GM12864 (cell line): Measurements from ENCODE around the gene SVOP.
"Not testable (repeated sequence)": the region's sequence is repeated elsewhere in the genome, so short reads cannot be mapped to it uniquely, and the experiment has no call there.

Experiments
- DNase-seq: peaks from one replicate; pipeline ENCODE4 v3.0.0-alpha.2; 2011; ENCODE audit warnings: low read depth
- H3K4me3 ChIP-seq: 2 replicates; pipeline ENCODE4 v1.5.1; 2011; ENCODE audit warnings: mild to moderate bottlenecking, low read depth, low read length, control low read depth
- TF ChIP-seq, protein P1 (sequence below): IDR thresholded peaks from 2 replicates; pipeline ENCODE4 v1.5.1; 2011; ENCODE audit warnings: low read depth, mild to moderate bottlenecking, moderate library complexity, low read length, control low read depth, inconsistent platforms; ENCODE audit errors: missing control alignments

The SVOP gene

DNA sequence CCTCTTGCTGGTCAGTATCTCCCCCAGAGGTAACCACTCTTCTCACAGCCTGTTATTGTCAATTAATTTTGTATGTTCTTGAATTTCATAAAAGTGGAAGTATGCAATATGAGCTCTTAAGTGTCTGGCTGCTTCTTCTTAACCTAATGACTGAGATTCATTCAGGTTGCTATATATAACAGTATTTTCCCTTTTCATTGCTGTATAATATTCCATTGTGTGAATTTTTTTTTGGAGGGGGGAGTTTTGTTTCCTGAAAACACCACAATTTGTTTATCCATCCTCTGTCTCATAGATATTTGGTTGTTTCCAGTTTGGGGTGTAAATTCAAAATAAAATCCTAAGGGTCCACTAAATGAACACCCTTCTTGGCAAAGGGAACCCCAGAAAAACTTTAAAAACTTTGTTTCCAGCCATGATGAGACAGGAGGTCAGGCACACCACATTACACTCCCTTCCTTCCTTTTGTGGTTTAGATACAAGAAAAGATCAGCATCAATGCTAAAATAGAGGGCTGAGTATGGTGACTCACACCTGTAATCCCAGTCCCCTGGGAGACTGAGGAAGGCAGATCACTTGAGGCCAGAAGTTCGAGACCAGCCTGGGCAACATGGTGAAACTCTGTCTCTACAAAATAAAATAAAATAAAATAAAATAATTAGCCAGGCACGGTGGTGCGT lies 145.0 kb downstream of the SVOP start:
- H3K4me3 ChIP-seq, result no peak overlapping the region
- TF ChIP-seq, protein P1, sequence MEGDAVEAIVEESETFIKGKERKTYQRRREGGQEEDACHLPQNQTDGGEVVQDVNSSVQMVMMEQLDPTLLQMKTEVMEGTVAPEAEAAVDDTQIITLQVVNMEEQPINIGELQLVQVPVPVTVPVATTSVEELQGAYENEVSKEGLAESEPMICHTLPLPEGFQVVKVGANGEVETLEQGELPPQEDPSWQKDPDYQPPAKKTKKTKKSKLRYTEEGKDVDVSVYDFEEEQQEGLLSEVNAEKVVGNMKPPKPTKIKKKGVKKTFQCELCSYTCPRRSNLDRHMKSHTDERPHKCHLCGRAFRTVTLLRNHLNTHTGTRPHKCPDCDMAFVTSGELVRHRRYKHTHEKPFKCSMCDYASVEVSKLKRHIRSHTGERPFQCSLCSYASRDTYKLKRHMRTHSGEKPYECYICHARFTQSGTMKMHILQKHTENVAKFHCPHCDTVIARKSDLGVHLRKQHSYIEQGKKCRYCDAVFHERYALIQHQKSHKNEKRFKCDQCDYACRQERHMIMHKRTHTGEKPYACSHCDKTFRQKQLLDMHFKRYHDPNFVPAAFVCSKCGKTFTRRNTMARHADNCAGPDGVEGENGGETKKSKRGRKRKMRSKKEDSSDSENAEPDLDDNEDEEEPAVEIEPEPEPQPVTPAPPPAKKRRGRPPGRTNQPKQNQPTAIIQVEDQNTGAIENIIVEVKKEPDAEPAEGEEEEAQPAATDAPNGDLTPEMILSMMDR, result no peak
- no peak for DNase-seq

GRCh38 chr12:108875280-108875679 lies 145.6 kb downstream of the SVOP start:
- H3K4me3 ChIP-seq, result no peak overlapping the region
- no peak for DNase-seq
- TF ChIP-seq, protein P1, result no peak

- H3K4me3 ChIP-seq, result no peak overlapping the region
- TF ChIP-seq, protein P1, result no peak
- no peak for DNase-seq
These were observed 152.1 kb downstream of the SVOP start for GRCh38 chr12:108868781-108869180.

DNA sequence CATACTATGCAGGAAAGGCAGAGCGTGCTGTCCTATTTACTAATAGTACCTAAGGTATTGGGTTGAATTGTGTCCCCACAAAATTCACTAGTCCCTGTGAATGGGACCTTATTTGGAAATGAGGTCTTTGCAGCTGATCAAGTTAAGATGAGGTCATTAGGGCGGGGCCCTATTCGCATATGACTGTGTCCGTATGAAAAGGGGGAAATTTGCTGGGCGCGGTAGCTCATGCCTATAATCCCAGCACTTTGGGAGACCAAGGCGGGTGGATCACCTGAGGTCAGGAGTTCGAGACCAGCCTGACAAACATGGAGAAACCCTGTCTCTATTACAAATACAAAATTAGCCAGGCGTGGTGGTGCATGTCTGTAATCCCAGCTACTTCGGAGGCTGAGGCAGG lies 154.8 kb downstream of the SVOP start:
- DNase-seq, H3K4me3 ChIP-seq: not testable (repeated sequence)

- H3K4me3 ChIP-seq, result no peak overlapping the region
- no peak for DNase-seq
- TF ChIP-seq, protein P1, result no peak
These were observed 155.7 kb downstream of the SVOP start for GRCh38 chr12:108865169-108865568.

- TF ChIP-seq, protein P1, result no peak
- no peak overlapping the region for H3K4me3 ChIP-seq
- no peak for DNase-seq
These were observed 158.3 kb downstream of the SVOP start for GRCh38 chr12:108862588-108862959.

GRCh38 chr12:108861878-108862587 lies 158.8 kb downstream of the SVOP start:
- no peak for DNase-seq
- TF ChIP-seq, protein P1, result no peak
- H3K4me3 ChIP-seq, result no peak overlapping the region
